ENCODE results near the gene ITPKB. TPM values are rescaled to one million over a fixed set of nuclear protein-coding genes. Genes with fewer than 3 reads are reported as not detected.

The ITPKB gene
- total RNA-seq, 1 experiment from 2014 or later, result 4.4 TPM

DNA sequence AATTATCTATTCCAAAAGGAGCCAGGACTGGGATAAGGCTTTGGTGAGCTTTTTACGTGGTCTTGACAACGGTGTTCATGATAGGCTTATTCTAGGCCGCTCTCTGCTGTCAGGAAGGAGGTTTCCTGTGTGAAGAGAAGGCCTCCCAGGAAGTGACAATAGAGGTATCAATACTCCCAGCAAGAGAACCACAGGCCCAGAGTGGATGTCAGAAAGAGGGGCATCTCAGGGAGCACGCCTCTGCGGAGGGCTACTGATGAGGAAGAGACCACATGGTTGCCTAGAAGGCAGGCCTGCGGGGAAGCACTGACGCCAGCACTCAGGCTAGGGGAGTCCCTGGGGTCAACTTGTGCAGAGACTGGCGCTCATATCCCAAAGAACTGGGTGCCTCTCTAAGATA lies 60.4 kb downstream of the ITPKB start:
- Mint-ChIP-seq H3K27me3 (ENCODE audit: insufficient read depth, unreplicated experiment) (no peaks in the 10 kb centered on the region), H3K36me3 (ENCODE audit: insufficient read depth, unreplicated experiment) (peaks cover 9% of the 10 kb centered on the region), H3K4me3 (ENCODE audit: unreplicated experiment) (no peak overlapping the region), H3K27ac (ENCODE audit: unreplicated experiment) (no peak overlapping the region), H3K9me3 (ENCODE audit: unreplicated experiment) (no peaks in the 10 kb centered on the region), H3K4me1 (ENCODE audit: low read depth, unreplicated experiment) (peaks cover 26% of the 10 kb centered on the region)
- no peak overlapping the region for H3K4me3 ChIP-seq (ENCODE audit: low read depth, low read length)
- no TSS peak for BruUV-seq (replicated peaks)
- ChIA-PET POLR2A (no interaction called here), CTCF (no interaction called here)
- peaks cover 21% of the 10 kb centered on the region for H3K4me1 ChIP-seq
- no peaks in the 10 kb centered on the region for H3K36me3 ChIP-seq (ENCODE audit: control insufficient read depth, insufficient read depth, low read length)
- no peaks in the 10 kb centered on the region for H3K9me3 ChIP-seq
- TF ChIP-seq, protein P1, sequence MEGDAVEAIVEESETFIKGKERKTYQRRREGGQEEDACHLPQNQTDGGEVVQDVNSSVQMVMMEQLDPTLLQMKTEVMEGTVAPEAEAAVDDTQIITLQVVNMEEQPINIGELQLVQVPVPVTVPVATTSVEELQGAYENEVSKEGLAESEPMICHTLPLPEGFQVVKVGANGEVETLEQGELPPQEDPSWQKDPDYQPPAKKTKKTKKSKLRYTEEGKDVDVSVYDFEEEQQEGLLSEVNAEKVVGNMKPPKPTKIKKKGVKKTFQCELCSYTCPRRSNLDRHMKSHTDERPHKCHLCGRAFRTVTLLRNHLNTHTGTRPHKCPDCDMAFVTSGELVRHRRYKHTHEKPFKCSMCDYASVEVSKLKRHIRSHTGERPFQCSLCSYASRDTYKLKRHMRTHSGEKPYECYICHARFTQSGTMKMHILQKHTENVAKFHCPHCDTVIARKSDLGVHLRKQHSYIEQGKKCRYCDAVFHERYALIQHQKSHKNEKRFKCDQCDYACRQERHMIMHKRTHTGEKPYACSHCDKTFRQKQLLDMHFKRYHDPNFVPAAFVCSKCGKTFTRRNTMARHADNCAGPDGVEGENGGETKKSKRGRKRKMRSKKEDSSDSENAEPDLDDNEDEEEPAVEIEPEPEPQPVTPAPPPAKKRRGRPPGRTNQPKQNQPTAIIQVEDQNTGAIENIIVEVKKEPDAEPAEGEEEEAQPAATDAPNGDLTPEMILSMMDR (IDR thresholded peaks at IDR 0.05; ENCODE audit: insufficient read depth in 1 of 2, low read depth in 1 of 2, low read length in 1 of 2, severe bottlenecking in 1 of 2, unreplicated experiment in 1 of 2), result no peak
- intact Hi-C loops (cut with micrococcal nuclease; ENCODE audit: unreplicated experiment), result no loop called here
- no peak for DNase-seq
- H3K27me3 ChIP-seq (replicated peaks; ENCODE audit: control insufficient read depth, insufficient read depth, low read length), result no peaks in the 10 kb centered on the region

DNA sequence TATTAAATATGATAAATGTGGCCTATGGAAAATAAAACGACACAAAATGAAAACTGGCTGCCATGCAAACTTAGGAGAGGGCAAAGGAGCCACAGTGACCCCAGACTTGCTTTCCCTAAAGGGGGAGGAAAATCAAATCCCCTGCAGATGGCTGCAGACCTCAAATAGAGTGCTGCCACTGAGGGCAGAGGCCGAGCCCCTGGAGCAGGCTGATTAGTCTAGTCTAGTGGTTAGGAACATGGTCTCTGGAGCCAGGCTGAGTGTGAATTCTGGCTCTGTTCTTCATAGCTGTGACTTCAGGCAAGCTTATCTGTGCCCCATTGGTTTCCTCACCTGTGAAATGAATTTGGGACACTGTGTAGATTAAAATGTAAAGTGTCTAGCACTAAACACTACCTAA lies 60.8 kb downstream of the ITPKB start:
- POLR2A ChIA-PET, result interaction anchor here (0.6 kb wide), 1 partner anchor 1094 kb away, joined by 4 read pairs; no protein-coding TSS in a partner anchor
- no peak overlapping the region for H3K4me3 Mint-ChIP-seq (ENCODE audit: unreplicated experiment)
- Histone ChIP-seq H3K4me3 (ENCODE audit: low read depth, low read length) (no peak overlapping the region), H3K9me3 (no peaks in the 10 kb centered on the region), H3K4me1 (peaks cover 21% of the 10 kb centered on the region), H3K36me3 (ENCODE audit: control insufficient read depth, insufficient read depth, low read length) (no peaks in the 10 kb centered on the region), H3K27me3 (replicated peaks; ENCODE audit: control insufficient read depth, insufficient read depth, low read length) (no peaks in the 10 kb centered on the region)
- TF ChIP-seq, protein P1 (IDR thresholded peaks at IDR 0.05; ENCODE audit: insufficient read depth in 1 of 2, low read depth in 1 of 2, low read length in 1 of 2, severe bottlenecking in 1 of 2, unreplicated experiment in 1 of 2), result no peak
- H3K27me3 Mint-ChIP-seq (ENCODE audit: insufficient read depth, unreplicated experiment), result no peaks in the 10 kb centered on the region
- BruUV-seq (replicated peaks), result no TSS peak
- H3K36me3 Mint-ChIP-seq (ENCODE audit: insufficient read depth, unreplicated experiment), result peaks cover 9% of the 10 kb centered on the region
- intact Hi-C loops (cut with micrococcal nuclease; ENCODE audit: unreplicated experiment), result no loop called here
- no peak overlapping the region for H3K27ac Mint-ChIP-seq (ENCODE audit: unreplicated experiment)
- H3K9me3 Mint-ChIP-seq (ENCODE audit: unreplicated experiment), result no peaks in the 10 kb centered on the region
- CTCF ChIA-PET, result no interaction called here
- DNase-seq, result no peak
- H3K4me1 Mint-ChIP-seq (ENCODE audit: low read depth, unreplicated experiment), result peaks cover 26% of the 10 kb centered on the region

DNA sequence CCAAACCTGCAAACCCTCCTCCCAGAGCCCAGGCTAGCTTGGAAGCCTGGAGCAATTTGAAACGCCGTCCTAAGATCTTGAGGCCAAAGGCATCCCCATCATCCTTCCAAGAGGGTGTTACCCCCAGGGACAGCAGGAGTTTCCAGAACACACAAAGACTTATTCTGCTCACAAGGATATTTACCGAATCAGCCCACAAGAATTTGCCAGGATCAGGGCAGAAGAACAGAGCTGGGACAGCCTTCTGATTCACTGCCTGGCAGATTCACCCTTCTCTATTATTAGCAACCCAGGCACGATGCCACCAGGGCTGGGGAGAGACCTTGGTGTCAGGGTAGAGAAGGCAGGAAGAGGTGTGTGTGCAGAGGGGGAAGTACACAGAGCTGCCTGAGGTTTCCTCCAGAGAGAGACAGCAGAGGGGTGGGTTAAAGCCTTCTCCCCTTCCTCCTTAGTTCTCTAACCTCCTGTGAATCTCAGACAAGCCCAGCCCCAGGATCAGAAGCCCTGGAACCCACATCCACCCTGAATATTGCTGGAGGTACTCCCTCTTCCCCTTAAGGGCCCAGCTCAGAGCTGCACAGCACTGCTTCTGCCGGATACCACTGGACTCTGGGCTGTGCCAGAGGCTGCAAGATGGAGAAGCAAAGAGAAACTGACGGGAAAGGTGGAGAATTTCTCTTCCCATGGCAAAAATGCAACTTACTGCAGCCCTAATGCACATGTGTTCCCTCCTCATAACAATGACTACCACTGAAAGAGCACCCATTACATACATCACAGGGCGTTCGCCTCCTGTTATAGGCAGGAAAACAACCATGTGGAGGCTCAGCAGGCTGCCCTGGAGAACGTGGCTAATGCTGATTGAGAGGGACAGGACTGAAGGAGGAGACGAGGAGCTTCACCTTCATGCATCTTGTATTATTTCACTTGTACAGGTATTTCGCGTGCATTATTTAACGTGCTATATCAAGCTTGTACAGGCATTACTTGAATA lies 61.8 kb downstream of the ITPKB start:
- no peaks in the 10 kb centered on the region for H3K36me3 ChIP-seq (ENCODE audit: control insufficient read depth, insufficient read depth, low read length)
- TF ChIP-seq, protein P1 (IDR thresholded peaks at IDR 0.05; ENCODE audit: insufficient read depth in 1 of 2, low read depth in 1 of 2, low read length in 1 of 2, severe bottlenecking in 1 of 2, unreplicated experiment in 1 of 2), result no peak
- ChIA-PET CTCF (no interaction called here), POLR2A (interaction anchor here (0.6 kb wide), 1 partner anchor 1095 kb away, joined by 4 read pairs; no protein-coding TSS in a partner anchor)
- Mint-ChIP-seq H3K4me1 (ENCODE audit: low read depth, unreplicated experiment) (peaks cover 31% of the 10 kb centered on the region), H3K27ac (ENCODE audit: unreplicated experiment) (no peak overlapping the region), H3K4me3 (ENCODE audit: unreplicated experiment) (no peak overlapping the region), H3K9me3 (ENCODE audit: unreplicated experiment) (no peaks in the 10 kb centered on the region), H3K36me3 (ENCODE audit: insufficient read depth, unreplicated experiment) (peaks cover 9% of the 10 kb centered on the region), H3K27me3 (ENCODE audit: insufficient read depth, unreplicated experiment) (no peaks in the 10 kb centered on the region)
- intact Hi-C loops (cut with micrococcal nuclease; ENCODE audit: unreplicated experiment), result no loop called here
- no peak for DNase-seq
- no TSS peak for BruUV-seq (replicated peaks)
- H3K4me3 ChIP-seq (ENCODE audit: low read depth, low read length), result no peak overlapping the region
- H3K9me3 ChIP-seq, result no peaks in the 10 kb centered on the region
- H3K27me3 ChIP-seq (replicated peaks; ENCODE audit: control insufficient read depth, insufficient read depth, low read length), result no peaks in the 10 kb centered on the region
- peaks cover 26% of the 10 kb centered on the region for H3K4me1 ChIP-seq
